Progenitor cell of endocrine pancreas (in vitro differentiated cells): ENCODE results near the gene SLC35D2. TPM values are rescaled to one million over a fixed set of nuclear protein-coding genes. Genes with fewer than 3 reads are reported as not detected.
A peak's percentile ranks its signal among the peaks of the same experiment; 100 is the strongest.

Source experiments
- DNase-seq: peaks from one replicate; pipeline ENCODE4 v3.0.0; 2021; ENCODE audit warnings: low spot score; ENCODE audit not compliant: unreplicated experiment
- H3K27ac Mint-ChIP-seq: 2 replicates; pipeline ENCODE4 v1.8.0; 2021; ENCODE audit warnings: mild to moderate bottlenecking, moderate library complexity, mixed read lengths
- H3K27me3 Mint-ChIP-seq: 2 replicates; pipeline ENCODE4 v1.8.0; 2021; ENCODE audit warnings: mixed read lengths
- H3K36me3 Mint-ChIP-seq: 2 replicates; pipeline ENCODE4 v1.8.0; 2022; ENCODE audit warnings: mixed read lengths; ENCODE audit not compliant: insufficient read depth
- H3K4me1 Mint-ChIP-seq: 2 replicates; pipeline ENCODE4 v1.8.0; 2021; ENCODE audit warnings: low read depth, mixed read lengths
- H3K4me3 Mint-ChIP-seq: 2 replicates; pipeline ENCODE4 v1.8.0; 2021; ENCODE audit warnings: low read depth, mild to moderate bottlenecking, moderate library complexity, mixed read lengths
- H3K9me3 Mint-ChIP-seq: 2 replicates; pipeline ENCODE4 v1.8.0; 2021; ENCODE audit warnings: low read depth, mixed read lengths
- total RNA-seq: library from RNA; stranded (reverse); gene quantifications from 2 replicates; pipeline ENCODE4 v1.2.1, GENCODE V29; 2021
- TF ChIP-seq, protein P1 (sequence below): fragments of 200-600 bp; sonication (generic); IDR thresholded peaks from one replicate; pipeline ENCODE4 v1.5.0; 2021; ENCODE audit warnings: antibody characterized with exemption, mild to moderate bottlenecking; ENCODE audit not compliant: unreplicated experiment

Gene SLC35D2
- total RNA-seq, 1 donor from 2014 or later: 52.6 TPM

DNA sequence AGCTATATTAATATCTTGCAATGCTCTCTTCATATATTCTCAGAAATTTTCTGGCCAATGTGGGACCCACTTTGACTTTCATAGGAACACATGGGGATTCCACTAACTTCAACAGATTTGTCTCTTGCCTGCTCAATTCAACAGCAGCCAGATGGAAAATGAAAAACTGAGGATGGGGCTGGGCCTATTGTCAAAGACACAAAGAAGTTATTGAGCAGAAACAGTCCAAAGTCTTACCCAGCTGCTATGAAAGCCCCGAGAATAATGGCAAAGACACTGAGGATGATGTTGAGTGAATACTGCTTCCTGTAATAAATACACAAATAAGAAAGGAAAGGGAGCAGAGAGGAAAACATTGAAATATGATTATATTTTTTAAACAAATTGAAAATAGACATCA is 32.6 kb downstream of the SLC35D2 start:
- no peaks in the 10 kb centered on the region for H3K4me1 Mint-ChIP-seq
- H3K4me3 Mint-ChIP-seq: no peak overlapping the region
- TF ChIP-seq, protein P1, sequence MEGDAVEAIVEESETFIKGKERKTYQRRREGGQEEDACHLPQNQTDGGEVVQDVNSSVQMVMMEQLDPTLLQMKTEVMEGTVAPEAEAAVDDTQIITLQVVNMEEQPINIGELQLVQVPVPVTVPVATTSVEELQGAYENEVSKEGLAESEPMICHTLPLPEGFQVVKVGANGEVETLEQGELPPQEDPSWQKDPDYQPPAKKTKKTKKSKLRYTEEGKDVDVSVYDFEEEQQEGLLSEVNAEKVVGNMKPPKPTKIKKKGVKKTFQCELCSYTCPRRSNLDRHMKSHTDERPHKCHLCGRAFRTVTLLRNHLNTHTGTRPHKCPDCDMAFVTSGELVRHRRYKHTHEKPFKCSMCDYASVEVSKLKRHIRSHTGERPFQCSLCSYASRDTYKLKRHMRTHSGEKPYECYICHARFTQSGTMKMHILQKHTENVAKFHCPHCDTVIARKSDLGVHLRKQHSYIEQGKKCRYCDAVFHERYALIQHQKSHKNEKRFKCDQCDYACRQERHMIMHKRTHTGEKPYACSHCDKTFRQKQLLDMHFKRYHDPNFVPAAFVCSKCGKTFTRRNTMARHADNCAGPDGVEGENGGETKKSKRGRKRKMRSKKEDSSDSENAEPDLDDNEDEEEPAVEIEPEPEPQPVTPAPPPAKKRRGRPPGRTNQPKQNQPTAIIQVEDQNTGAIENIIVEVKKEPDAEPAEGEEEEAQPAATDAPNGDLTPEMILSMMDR: no peak
- no peak overlapping the region for H3K27ac Mint-ChIP-seq
- H3K36me3 Mint-ChIP-seq: peaks cover 20% of the 10 kb centered on the region
- no peaks in the 10 kb centered on the region for H3K9me3 Mint-ChIP-seq
- H3K27me3 Mint-ChIP-seq: no peaks in the 10 kb centered on the region
- no peak for DNase-seq

DNA sequence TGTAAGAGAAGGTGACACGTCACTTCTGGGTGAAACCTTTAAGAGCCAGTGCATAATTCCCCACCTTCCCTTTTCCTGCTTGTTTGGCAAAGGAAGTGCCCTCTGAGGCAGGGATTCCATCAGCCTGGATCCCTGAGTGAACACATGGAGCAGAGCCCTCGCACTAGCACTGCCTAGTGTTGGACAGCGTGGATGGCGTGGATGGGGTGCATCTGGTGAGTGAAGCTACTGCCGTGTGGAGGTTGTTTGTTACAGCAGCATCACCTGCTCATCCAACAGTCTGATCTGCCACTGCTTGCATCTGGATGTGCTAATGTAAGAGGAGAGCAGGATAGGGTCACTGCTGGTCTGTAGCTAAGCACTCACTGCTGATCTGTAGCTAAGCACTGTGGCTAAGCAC is 35.2 kb downstream of the SLC35D2 start:
- DNase-seq: no peak
- TF ChIP-seq, protein P1: no peak
- no peaks in the 10 kb centered on the region for H3K27me3 Mint-ChIP-seq
- peaks cover 21% of the 10 kb centered on the region for H3K36me3 Mint-ChIP-seq
- H3K27ac Mint-ChIP-seq: no peak overlapping the region
- H3K4me3 Mint-ChIP-seq: no peak overlapping the region
- H3K4me1 Mint-ChIP-seq: peaks cover 7% of the 10 kb centered on the region
- no peaks in the 10 kb centered on the region for H3K9me3 Mint-ChIP-seq

DNA sequence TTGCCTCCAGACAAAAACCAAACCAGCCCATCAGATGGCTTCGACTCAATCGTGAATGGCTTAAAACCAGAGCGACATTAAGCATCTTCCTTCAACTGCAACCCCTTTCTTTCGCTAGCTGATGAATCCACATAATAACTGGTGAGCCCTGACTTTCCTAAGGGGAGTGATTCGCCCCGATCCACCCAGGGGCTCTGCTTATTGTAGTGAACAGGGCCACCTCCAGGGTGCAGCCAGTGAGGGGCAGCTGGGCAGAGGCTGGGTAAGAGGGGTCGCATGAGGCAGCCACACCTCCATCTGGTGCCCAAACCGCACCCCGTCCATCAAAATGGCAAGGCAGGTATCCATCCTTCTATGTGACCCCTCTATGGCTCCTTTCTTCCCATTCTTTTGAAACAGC is 38.0 kb downstream of the SLC35D2 start:
- Mint-ChIP-seq H3K9me3 (no peaks in the 10 kb centered on the region), H3K4me3 (no peak overlapping the region), H3K36me3 (peaks cover 19% of the 10 kb centered on the region)

DNA sequence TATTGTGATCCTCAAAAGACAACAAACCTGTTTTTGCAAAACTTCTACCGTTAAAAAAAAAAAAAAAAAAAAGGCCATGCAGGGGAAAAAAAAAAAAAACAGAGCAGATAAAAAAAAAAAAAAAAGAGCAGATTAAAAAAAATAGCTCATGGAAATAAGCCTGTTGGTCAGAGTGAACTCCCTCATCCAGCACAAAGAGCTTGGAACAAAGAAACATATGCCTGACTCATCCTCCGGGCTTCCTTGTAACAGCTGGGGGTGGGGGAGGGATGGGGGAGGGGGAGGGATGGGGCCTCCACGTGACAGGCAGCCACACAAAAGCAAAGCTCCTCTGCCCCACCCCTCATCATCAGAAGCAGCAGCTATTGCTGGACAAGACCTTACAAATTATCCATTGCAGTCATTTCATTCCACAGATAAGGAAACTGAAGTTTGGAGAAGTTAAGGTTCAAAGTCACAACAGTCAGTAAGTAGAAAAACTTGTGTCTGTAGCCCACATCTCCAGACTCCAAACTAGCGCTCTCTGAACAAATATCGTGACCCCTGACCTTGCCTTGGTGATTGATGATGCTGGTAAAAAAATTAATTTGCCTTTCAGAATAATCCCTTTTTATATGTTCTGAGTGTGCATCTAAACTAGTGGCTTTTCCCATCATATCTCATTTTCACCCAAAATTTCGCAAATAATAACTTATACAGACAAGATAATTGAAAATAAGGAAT is 38.9 kb downstream of the SLC35D2 start:
- Mint-ChIP-seq H3K27me3 (no peaks in the 10 kb centered on the region), H3K4me3 (no peak overlapping the region), H3K4me1 (peaks cover 17% of the 10 kb centered on the region), H3K27ac (no peak overlapping the region), H3K36me3 (peaks cover 20% of the 10 kb centered on the region), H3K9me3 (peaks cover 3% of the 10 kb centered on the region)
- no peak for DNase-seq
- TF ChIP-seq, protein P1: no peak

More for the DNA sequence above, 38.0 kb downstream of the SLC35D2 start:
- Mint-ChIP-seq H3K4me1 (peaks cover 11% of the 10 kb centered on the region), H3K27me3 (no peaks in the 10 kb centered on the region), H3K27ac (peak overlapping the region; percentile 79)
- no peak for DNase-seq
- TF ChIP-seq, protein P1: no peak

DNA sequence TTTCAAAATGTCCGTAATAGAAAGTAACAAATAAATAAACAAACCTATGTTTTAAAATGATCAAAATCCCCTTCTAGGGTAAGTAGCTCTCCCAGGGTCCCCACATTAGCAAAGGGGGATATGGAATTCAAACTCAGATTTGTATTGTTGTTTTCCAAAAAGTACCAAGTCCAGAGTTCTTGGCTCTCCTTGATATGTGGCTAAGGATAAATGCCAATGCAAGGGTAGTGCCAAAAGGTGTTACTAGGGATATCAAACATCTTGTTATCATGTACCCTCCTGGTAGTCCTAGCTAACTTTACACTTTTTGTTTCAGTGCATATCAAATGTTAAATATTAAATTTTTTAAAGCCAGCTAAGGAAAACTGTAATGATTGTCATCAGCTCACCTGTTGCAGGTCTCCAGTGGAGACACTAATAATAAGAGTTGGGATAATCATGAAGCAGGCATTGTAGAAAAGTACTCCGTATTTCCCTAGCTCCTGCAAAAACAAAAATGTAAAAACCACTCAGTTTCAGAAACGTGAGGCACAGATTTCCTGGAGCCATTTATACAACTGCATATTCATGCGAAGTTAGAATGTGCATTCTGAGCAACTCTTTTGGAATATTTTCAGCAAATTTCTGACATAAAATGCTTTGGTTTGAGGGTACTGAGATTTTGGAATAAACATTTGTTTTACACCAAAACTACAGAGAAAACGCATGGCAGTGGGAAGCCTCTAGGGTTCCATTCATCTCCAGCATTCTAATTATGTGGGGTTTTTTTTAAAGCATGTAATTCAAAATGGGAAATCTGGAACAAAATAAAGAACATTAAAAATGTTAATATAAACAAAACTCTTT is 39.8 kb downstream of the SLC35D2 start:
- TF ChIP-seq, protein P1: no peak
- Mint-ChIP-seq H3K36me3 (peaks cover 18% of the 10 kb centered on the region), H3K9me3 (peaks cover 3% of the 10 kb centered on the region), H3K4me3 (no peak overlapping the region), H3K27ac (peak overlapping the region; percentile 37), H3K27me3 (no peaks in the 10 kb centered on the region), H3K4me1 (peaks cover 19% of the 10 kb centered on the region)
- DNase-seq: no peak
